ENCODE results near the gene APBB2.

Gene APBB2

GRCh38 chr4:41214136-41214824 is at the start of gene APBB2:
Gene APBB2 (minus strand): TSS chr4:41214542. CDS start chr4:41033254, 181,288 bp downstream.
- DNase-seq: no peak

DNA sequence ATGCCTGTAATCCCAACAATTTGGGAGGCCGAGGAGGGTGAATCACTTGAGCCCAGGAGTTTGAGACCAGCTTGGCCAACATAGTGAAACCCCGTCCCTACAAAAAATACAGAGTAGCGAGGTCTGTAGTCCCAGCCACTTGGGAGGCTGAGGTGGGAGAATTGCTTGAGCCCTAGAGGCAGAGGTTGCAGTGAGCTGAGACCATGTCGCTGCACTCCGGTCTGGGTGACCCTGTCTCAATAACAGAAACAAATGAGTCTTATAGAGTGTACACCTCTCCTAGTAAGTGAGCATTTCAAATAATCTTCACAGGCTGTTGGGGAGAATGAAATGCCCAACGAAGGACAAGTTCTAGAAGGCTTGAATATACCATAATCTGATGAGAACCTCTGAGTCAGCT is 47.9 kb upstream of the APBB2 start:
- no peak for DNase-seq

DNA sequence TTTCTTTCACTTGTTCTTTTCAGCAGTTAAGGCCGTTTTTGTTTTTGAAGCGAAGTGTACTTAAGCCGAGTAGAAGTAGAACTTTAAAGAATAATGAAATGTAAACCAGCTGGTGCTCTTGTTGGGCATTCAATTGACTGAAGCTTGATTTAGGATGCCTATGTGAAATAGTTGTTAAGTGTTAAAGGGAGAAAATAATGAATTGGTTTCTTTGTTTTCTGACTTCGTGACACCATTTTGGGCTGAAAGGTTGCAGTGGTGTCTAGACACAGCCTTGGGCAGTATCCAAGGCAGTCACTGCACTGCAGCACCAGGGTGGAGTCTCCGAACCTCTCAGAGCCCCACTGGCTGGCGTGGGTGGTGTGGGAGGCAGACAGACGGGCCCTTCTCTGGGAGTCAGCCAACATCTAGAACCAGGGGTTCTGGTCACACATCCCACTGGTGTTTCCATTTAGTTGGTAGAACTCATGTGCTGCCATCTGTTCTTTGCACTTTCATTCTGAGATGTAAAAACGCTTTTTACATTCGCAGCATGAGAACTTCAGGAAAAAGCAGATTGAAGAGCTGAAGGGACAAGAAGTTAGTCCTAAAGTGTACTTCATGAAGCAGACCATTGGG is 45.9 kb upstream of the APBB2 start:
- DNase-seq: no peak

GRCh38 chr4:41258783-41259182 is 44.4 kb upstream of the APBB2 start:
- peak; percentile 11 for DNase-seq

- no peak for DNase-seq
Measured at GRCh38 chr4:41257906-41258305, 43.6 kb upstream of the APBB2 start.

DNA sequence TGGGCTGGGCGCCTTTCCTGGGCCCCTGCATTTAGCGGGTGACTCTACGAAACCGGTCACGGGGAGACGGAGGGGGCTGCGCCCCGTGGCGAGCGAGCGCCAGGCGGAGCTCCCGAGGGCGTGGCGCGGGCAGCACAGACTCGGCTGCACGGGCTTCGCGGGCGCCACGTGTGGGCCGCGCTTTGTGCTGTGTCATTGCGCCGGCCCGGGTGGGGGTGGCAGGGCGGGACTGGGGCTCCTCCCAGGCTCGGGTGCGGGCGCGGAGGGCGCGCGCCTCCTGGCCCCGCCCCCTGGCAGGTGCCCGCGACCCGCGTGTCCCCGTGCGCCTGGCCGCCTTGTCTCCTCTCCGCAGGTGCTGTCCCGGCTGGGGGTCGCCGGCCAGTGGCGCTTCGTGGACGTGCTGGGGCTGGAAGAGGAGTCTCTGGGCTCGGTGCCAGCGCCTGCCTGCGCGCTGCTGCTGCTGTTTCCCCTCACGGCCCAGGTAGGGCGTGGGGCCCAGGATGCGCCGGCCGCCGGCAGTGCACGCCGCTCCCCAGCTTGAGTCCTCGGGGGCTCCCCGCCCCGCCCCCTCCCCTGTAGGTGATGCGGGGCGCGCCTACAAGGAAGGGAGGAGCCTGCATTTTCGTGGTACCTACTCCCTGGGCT is 43.0 kb upstream of the APBB2 start:
- DNase-seq: no peak

GRCh38 chr4:41256740-41257256 is 42.5 kb upstream of the APBB2 start, which contains the start of gene UCHL1:
Gene UCHL1 (plus strand): TSS chr4:41256928. CDS start chr4:41256977, 49 bp downstream.
- no peak for DNase-seq

DNA sequence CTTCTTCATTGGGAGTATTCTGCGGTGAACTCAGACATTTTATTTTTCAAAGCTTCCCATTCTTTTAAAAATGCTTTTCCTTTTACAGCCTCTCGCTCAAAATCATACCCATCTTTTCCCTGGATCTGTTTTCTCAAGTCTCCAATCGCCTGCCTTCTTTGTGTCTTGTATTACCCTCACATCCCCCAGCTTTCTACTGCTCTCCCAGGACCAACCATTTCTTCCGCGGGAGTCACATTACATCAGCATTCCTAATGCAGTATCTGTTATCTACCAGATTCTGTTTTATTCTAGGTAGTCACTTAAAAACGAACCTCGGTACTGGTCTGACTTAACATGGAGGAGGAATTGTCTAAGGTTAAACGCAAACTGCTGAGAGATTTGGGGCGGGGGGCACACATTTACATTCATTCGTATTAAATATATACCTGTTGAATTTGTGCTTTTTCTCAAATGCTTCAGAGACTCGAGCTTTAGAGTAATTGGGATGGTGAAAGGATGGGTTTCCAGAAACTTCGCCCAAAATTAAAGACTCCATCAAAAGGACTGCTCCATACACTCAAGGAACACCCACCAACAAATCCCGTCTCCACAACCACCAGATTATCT is 41.9 kb upstream of the APBB2 start:
- no peak for DNase-seq

- DNase-seq: no peak
Measured at GRCh38 chr4:41245983-41246382, 31.6 kb upstream of the APBB2 start.

GRCh38 chr4:41241919-41242318 is 27.6 kb upstream of the APBB2 start:
- no peak for DNase-seq

GRCh38 chr4:41236508-41236907 is 22.2 kb upstream of the APBB2 start:
- DNase-seq: no peak

- DNase-seq: peak; percentile 24
Measured at GRCh38 chr4:41236032-41236431, 21.7 kb upstream of the APBB2 start.

GRCh38 chr4:41232856-41233255 is 18.5 kb upstream of the APBB2 start:
- DNase-seq: no peak

DNA sequence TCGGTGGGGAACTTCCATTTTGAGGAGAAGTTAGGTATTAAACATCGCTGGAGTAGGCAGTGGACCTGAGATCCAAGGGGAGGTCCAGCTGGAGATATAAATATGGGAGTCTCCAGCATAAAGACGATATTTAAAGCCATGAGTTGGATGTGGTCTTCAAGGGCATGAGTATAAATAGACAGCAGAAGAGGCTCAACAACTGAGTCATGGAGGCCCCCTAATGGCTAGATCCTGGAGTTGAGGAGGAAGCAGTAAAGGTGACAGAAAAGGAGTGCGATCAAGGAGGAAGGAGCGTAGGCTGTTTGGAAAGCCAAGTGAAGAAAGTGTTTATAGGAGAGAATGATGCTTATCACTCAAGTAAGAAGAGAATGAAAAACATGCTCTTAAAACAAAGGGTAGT is 18.1 kb upstream of the APBB2 start:
- DNase-seq: no peak

GRCh38 chr4:41227902-41228301 is 13.6 kb upstream of the APBB2 start:
- DNase-seq: no peak

GRCh38 chr4:41221850-41222645 is 7.7 kb upstream of the APBB2 start:
- DNase-seq: no peak

DNA sequence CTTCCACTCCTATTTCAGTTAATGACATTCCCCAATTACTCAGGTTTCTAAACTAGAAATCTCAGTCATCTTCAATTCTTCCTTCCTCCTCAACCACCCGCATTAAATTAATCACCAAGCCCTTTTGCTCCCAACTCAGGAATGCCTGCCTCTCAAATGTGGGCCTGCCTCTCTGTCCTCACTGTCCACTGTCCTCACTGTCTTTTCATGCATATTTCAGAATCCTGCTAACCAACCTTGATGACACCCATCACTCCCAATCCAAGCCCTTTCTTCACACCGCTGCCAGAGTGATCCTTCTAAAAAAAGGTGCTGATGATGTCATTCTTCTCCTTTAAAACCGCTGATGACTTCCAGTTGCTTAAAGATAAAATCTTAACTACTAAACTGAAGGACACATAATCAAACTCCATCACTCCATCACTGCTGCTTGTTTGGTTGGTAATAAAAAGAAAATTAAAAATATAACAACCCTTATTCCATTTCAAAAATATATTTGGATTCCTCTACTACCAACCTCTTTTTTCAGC is 5.1 kb upstream of the APBB2 start:
- DNase-seq: no peak

DNA sequence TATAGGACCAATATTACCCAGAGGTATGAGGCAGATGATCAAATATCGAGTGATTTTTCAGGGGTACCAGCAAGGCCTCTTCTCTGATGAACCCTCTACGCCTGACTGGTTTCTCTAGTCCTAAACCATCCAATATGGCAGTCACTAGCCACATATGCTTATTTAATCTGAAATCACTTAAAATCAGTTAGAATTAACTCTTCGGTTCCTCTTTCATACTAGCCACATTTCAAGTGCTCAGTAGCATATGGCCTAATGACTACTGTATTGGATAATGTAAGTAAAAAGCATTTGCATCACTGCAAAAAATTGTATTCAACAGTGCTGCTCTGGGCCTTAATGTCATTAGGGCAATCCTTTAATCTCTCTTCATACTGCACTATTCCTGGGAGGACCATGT is 4.4 kb upstream of the APBB2 start:
- no peak for DNase-seq

GRCh38 chr4:41217374-41217773 is 3.0 kb upstream of the APBB2 start:
- DNase-seq: no peak

DNA sequence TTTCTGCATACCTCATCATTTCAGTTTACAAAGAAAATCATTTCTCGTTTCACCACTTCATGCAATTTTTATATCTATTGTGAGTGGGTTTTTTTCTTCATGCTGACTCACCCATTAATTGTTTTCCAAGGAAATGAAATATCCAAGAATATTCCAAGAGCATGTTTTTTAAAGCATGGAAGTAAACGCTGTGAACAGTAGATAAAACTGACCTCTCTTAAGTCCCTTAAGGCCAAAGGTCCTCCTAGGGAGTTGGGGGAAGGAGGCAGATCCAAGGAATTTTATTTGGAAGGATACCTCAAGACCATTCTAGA is 2.6 kb upstream of the APBB2 start:
- no peak for DNase-seq

DNA sequence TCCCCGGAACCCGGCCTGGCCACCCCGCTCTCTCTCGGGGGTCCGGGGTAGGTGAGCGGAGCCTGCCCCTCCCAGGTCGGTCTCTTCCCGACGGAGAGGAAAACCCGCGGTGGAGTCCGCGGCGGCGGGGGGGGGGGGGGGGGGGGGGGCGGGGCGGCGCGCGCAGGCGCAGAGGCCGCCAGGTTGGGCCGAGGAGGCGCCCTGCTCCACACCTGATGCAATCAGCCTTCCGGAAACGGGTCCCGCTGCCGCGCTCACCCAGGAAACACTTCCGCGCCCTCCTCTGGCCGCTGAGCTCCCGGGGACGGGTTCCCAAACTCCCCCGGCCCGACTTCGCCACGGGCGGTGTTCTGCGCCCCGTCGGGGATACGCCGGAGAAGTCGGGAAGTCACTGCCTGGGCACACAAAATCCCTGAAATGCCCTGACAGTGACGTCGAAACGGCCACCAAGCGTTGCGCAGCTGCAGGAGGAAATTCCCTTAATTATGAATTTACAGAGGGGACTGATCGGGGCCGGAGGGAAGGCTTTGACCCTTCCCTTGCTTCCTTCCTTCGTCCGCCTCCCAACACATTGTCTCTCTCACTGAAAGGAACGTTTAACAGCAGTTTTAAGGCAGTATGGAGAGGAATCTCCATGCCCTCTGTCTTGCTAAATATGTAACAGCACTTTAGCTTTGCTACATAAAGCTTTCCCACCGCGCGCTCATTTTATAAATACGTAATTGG is 2.1 kb upstream of the APBB2 start:
- DNase-seq: no peak

DNA sequence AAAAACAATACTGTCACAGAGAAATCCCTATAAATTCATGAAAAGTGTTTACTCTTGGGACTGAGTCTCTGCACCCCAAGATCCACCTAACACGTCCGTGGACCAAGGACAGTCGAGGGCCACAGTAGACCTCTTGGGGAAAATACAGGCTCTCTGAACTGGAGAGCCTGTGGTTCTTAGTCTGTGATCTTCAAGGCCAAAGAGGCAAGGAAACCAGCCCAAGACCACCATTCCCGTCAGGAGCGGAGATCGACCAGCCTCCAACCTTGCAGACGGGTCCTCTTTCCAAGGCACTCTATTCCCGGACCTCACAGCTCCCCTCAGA is 1.6 kb upstream of the APBB2 start:
- DNase-seq: no peak
